CD4-positive, alpha-beta T cell (primary cell): ENCODE data around the gene ARHGEF4. TPM values are rescaled to one million over a fixed set of nuclear protein-coding genes. Genes with fewer than 3 reads are reported as not detected.

Experiments
- ATAC-seq: fragments of 200-7000 bp; cut with Tn5 transposase; one replicate; pipeline ENCODE4 v1.10.0; 2022; ENCODE audit warnings: mild to moderate bottlenecking; ENCODE audit not compliant: poor library complexity
- CTCF ChIA-PET: fragments of 350-600 bp; sonication (Branson Sonifier 250); formaldehyde crosslinking; loops from one replicate; lab custom pipeline; 2021; ENCODE audit warnings: antibody characterized with exemption, inconsistent platforms; lab: Charles Lee
- POLR2A ChIA-PET: fragments of 350-600 bp; sonication (Branson Sonifier 250); formaldehyde crosslinking; loops from one replicate; lab custom pipeline; 2021; ENCODE audit warnings: antibody characterized with exemption, inconsistent platforms; lab: Charles Lee
- DNase-seq, 14 experiments: peaks; one replicate each; pipeline ENCODE4 v3.0.0-alpha.2; 2013 to 2020; ENCODE audit warnings: mixed read lengths in 2 of 14
- H3K27ac ChIP-seq, 2 donors: one replicate each; pipeline versions ENCODE4 v1.5.1 to v1.7.0; 2013; ENCODE audit warnings: low read length in 2 of 2, low read depth in 1 of 2, mild to moderate bottlenecking in 1 of 2
- H3K27me3 ChIP-seq, 2 experiments: 1 replicate in 1 of 2; 2 replicates in 1 of 2; pipeline versions ENCODE4 v1.6.1 to v1.7.0; 2013; ENCODE audit warnings: low read length in 2 of 2, control low read depth in 1 of 2, mild to moderate bottlenecking in 1 of 2, moderate library complexity in 1 of 2; ENCODE audit not compliant: insufficient read depth in 2 of 2, control insufficient read depth in 1 of 2
- H3K36me3 ChIP-seq: one replicate; pipeline ENCODE4 v1.6.1; 2013; ENCODE audit warnings: low read length, control low read depth; ENCODE audit not compliant: insufficient read depth
- H3K4me1 ChIP-seq: one replicate; pipeline ENCODE4 v1.6.1; 2013; ENCODE audit warnings: low read length, control low read depth; ENCODE audit not compliant: insufficient read depth
- H3K4me3 ChIP-seq: one replicate; pipeline ENCODE4 v1.5.1; 2013; ENCODE audit warnings: mild to moderate bottlenecking, low read length, moderate library complexity
- H3K9me3 ChIP-seq, 2 experiments: 1 replicate in 1 of 2; 2 replicates in 1 of 2; pipeline versions ENCODE4 v1.6.1 to v1.7.0; 2013; ENCODE audit warnings: low read length in 2 of 2, mild to moderate bottlenecking in 2 of 2, control low read depth in 1 of 2, moderate library complexity in 1 of 2; ENCODE audit not compliant: control insufficient read depth in 1 of 2, insufficient read depth in 1 of 2
- H3K27ac Mint-ChIP-seq: one replicate; pipeline ENCODE4 v1.8.0; 2020; ENCODE audit warnings: mixed read lengths
- H3K27me3 Mint-ChIP-seq: one replicate; pipeline ENCODE4 v1.8.0; 2021; ENCODE audit warnings: mixed read lengths
- H3K36me3 Mint-ChIP-seq: one replicate; pipeline ENCODE4 v1.8.0; 2021; ENCODE audit warnings: low read depth, mixed read lengths
- H3K4me1 Mint-ChIP-seq: one replicate; pipeline ENCODE4 v1.8.0; 2021; ENCODE audit warnings: low read depth, mixed read lengths
- H3K4me3 Mint-ChIP-seq: one replicate; pipeline ENCODE4 v1.8.0; 2020; ENCODE audit warnings: mild to moderate bottlenecking, mixed read lengths
- H3K9me3 Mint-ChIP-seq: one replicate; pipeline ENCODE4 v1.8.0; 2020; ENCODE audit warnings: mixed read lengths
- intact Hi-C, 2 experiments: fragments of 100-400 bp; cut with DNase I in 1 of 2; cut with micrococcal nuclease in 1 of 2; formaldehyde crosslinking; loops; one replicate each; pipeline versions ENCODE4 v1.15.1 to v1.9.0; 2023 to 2025; cut with DNase I, micrococcal nuclease
- total RNA-seq, 174 experiments: library from RNA in 2 of 174; stranded (reverse) in 2 of 174; gene quantifications; one replicate each; pipeline ENCODE4 v1.2.3 and lab custom pipeline; 2021 to 2026
- TF ChIP-seq, protein P1 (sequence below): fragments of 200-600 bp; IDR thresholded peaks from one replicate; pipeline ENCODE4 v1.8.0; 2022; ENCODE audit warnings: antibody characterized with exemption, mild to moderate bottlenecking

Gene ARHGEF4
- total RNA-seq, 2 experiments from 2014 or later: 3.6 to 4.1 TPM

DNA sequence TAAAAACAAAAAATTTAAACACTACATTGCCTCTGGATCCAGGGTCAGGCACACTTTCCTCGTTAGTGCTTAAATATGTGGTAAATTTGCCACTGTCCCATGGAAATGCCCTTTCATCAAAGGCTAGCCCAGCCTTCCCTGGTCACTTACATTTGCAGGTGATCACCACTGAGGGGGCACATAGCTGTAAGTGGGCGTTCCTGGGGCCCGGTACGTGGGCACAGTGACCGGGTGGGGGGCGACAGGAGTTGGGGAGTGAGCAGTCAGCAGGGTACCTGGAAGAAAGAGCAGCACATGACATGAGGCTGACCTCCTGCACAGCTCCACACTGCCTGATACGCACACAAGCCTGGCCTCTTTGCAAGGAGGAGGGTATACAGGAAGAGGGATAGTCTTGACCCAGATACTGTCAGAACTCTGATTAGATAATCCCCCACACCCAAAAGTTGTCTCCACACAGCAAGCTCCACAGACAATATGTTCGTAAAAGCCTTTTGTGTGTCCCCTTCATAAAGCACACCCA lies 216.1 kb downstream of the ARHGEF4 start:
- Mint-ChIP-seq H3K4me3 (no peak overlapping the region), H3K9me3 (no peaks in the 10 kb centered on the region), H3K4me1 (peaks cover 22% of the 10 kb centered on the region), H3K27me3 (no peaks in the 10 kb centered on the region), H3K27ac (peak overlapping the region; percentile 31), H3K36me3 (peaks cover 92% of the 10 kb centered on the region)
- H3K36me3 ChIP-seq: peaks cover 90% of the 10 kb centered on the region
- no peak for ATAC-seq
- TF ChIP-seq, protein P1, sequence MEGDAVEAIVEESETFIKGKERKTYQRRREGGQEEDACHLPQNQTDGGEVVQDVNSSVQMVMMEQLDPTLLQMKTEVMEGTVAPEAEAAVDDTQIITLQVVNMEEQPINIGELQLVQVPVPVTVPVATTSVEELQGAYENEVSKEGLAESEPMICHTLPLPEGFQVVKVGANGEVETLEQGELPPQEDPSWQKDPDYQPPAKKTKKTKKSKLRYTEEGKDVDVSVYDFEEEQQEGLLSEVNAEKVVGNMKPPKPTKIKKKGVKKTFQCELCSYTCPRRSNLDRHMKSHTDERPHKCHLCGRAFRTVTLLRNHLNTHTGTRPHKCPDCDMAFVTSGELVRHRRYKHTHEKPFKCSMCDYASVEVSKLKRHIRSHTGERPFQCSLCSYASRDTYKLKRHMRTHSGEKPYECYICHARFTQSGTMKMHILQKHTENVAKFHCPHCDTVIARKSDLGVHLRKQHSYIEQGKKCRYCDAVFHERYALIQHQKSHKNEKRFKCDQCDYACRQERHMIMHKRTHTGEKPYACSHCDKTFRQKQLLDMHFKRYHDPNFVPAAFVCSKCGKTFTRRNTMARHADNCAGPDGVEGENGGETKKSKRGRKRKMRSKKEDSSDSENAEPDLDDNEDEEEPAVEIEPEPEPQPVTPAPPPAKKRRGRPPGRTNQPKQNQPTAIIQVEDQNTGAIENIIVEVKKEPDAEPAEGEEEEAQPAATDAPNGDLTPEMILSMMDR: no peak
- ChIA-PET CTCF (no interaction called here), POLR2A (no interaction called here)
- H3K4me3 ChIP-seq: no peak overlapping the region
- H3K27ac ChIP-seq: no peak overlapping the region
- intact Hi-C loops: no loop called here
- no peaks in the 10 kb centered on the region for H3K4me1 ChIP-seq
- no peak for DNase-seq
- no peaks in the 10 kb centered on the region for H3K9me3 ChIP-seq
- no peaks in the 10 kb centered on the region for H3K27me3 ChIP-seq

DNA sequence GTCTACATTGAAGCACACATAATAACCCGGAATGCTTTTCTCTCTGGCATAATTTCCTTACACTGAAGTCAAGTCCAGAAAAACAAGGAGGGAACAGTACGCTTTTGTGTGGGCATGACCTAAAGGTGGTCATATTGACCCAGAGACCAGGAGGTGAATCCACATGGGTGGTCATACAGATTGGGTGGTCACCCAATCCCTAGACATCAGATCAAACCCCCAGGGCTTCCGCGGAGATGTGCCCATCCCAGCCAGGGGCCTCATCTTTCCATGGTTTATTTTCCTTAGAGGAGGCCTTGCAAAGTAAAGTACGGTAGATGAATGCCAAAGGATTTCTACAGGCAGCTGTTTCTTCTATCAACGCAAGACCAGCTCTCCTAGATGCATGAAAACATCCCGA lies 217.8 kb downstream of the ARHGEF4 start:
- no peak for ATAC-seq
- no peak overlapping the region for H3K27ac ChIP-seq
- DNase-seq: no peak
- no peaks in the 10 kb centered on the region for H3K9me3 ChIP-seq
- Mint-ChIP-seq H3K27me3 (no peaks in the 10 kb centered on the region), H3K4me1 (peaks cover 35% of the 10 kb centered on the region), H3K9me3 (no peaks in the 10 kb centered on the region), H3K4me3 (no peak overlapping the region), H3K27ac (no peak overlapping the region), H3K36me3 (peaks cover 92% of the 10 kb centered on the region)
- ChIA-PET POLR2A (no interaction called here), CTCF (no interaction called here)
- H3K36me3 ChIP-seq: peaks cover 84% of the 10 kb centered on the region
- H3K4me3 ChIP-seq: no peak overlapping the region
- no peaks in the 10 kb centered on the region for H3K27me3 ChIP-seq
- intact Hi-C loops: no loop called here
- no peaks in the 10 kb centered on the region for H3K4me1 ChIP-seq
- TF ChIP-seq, protein P1: no peak

DNA sequence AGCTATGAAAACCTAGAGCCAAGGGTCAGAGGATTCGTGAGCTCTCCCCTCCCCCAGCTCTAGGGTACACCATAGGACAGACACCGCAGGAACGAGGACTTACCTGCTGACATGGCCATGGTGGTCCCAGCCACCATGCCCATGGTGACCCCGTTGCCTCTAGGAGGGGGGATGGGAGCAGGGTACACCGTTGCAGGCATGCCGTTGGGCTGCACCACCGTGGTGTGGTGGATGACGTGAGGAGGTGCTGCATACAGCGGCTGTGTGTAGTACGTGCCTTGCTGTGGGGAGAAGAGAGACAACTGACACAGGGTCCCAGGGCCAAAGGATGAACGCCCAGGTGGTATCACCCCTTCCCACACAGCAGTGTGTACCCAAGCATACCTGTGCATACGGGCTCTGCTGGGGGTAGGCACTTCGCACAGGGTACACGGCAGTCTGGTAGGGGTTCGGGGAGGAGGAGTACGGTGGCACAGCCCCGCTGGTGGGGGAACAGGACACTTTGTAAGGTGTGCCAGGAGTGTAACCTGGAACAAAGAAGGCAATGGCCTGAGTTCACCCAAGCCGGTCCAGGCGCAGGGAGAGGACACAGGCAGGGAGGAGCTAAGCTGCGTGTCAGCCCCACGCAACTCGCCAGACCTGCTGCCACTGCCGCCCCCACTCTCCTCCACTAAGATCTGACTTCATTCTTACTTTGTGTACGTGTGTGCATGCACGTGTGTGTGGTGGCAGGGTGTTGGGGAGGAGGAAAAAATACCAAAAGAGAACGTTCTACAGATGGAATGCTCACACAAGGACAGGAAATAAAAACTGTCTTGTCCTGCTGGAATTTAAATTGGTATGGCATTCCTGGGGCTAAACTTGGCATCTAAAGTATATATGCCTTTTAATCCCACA lies 218.7 kb downstream of the ARHGEF4 start:
- Mint-ChIP-seq H3K27me3 (no peaks in the 10 kb centered on the region), H3K36me3 (peaks cover 92% of the 10 kb centered on the region), H3K27ac (no peak overlapping the region), H3K4me3 (no peak overlapping the region), H3K9me3 (no peaks in the 10 kb centered on the region), H3K4me1 (peaks cover 37% of the 10 kb centered on the region)
- H3K27me3 ChIP-seq: no peaks in the 10 kb centered on the region
- ATAC-seq: no peak
- intact Hi-C loops: no loop called here
- H3K4me3 ChIP-seq: no peak overlapping the region
- no peak overlapping the region for H3K27ac ChIP-seq
- DNase-seq: no peak
- H3K9me3 ChIP-seq: no peaks in the 10 kb centered on the region
- TF ChIP-seq, protein P1: no peak
- no peaks in the 10 kb centered on the region for H3K4me1 ChIP-seq
- ChIA-PET CTCF (no interaction called here), POLR2A (interaction anchor here (0.6 to 1.4 kb wide), 2 partner anchors 14 to 46 kb away, joined by 4 read pairs; no protein-coding TSS in a partner anchor)
- peaks cover 78% of the 10 kb centered on the region for H3K36me3 ChIP-seq
